Measurements from ENCODE around the gene GARS1.
"Not testable (repeated sequence)": the region's sequence is repeated elsewhere in the genome, so short reads cannot be mapped to it uniquely, and the experiment has no call there.

The GARS1 gene

GRCh38 chr7:30635798-30636197, 41.1 kb downstream of the GARS1 start:
- POLR2A ChIA-PET: no interaction called here
- no peak overlapping the region for H3K4me3 ChIP-seq (ENCODE audit: low read depth, low read length)
- TF ChIP-seq, protein P1, sequence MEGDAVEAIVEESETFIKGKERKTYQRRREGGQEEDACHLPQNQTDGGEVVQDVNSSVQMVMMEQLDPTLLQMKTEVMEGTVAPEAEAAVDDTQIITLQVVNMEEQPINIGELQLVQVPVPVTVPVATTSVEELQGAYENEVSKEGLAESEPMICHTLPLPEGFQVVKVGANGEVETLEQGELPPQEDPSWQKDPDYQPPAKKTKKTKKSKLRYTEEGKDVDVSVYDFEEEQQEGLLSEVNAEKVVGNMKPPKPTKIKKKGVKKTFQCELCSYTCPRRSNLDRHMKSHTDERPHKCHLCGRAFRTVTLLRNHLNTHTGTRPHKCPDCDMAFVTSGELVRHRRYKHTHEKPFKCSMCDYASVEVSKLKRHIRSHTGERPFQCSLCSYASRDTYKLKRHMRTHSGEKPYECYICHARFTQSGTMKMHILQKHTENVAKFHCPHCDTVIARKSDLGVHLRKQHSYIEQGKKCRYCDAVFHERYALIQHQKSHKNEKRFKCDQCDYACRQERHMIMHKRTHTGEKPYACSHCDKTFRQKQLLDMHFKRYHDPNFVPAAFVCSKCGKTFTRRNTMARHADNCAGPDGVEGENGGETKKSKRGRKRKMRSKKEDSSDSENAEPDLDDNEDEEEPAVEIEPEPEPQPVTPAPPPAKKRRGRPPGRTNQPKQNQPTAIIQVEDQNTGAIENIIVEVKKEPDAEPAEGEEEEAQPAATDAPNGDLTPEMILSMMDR (IDR thresholded peaks at IDR 0.05; ENCODE audit: insufficient read depth, low read length, missing control alignments): no peak
- no peak for DNase-seq (ENCODE audit: low read depth, low spot score)
- CTCF ChIA-PET: no interaction called here

DNA sequence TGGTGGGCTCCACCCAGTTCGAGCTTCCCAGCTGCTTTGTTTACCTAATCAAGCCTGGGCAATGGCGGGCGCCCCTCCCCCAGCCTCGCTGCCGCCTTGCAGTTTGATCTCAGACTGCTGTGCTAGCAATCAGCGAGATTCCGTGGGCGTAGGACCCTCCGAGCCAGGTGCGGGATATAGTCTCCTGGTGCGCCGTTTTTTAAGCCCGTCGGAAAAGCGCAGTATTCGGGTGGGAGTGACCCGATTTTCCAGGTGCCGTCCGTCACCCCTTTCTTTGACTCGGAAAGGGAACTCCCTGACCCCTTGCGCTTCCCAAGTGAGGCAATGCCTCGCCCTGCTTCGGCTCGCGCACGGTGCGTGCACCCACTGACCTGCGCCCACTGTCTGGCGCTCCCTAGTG, 47.6 kb downstream of the GARS1 start:
- CTCF ChIA-PET; H3K4me3 ChIP-seq (ENCODE audit: low read depth, low read length); POLR2A ChIA-PET; DNase-seq (ENCODE audit: low read depth, low spot score): not testable (repeated sequence)

GRCh38 chr7:30642789-30643188, 48.1 kb downstream of the GARS1 start:
- ChIA-PET CTCF (no interaction called here), POLR2A (no interaction called here)
- no peak overlapping the region for H3K4me3 ChIP-seq (ENCODE audit: low read depth, low read length)
- no peak for DNase-seq (ENCODE audit: low read depth, low spot score)
- TF ChIP-seq, protein P1 (IDR thresholded peaks at IDR 0.05; ENCODE audit: insufficient read depth, low read length, missing control alignments): no peak

DNA sequence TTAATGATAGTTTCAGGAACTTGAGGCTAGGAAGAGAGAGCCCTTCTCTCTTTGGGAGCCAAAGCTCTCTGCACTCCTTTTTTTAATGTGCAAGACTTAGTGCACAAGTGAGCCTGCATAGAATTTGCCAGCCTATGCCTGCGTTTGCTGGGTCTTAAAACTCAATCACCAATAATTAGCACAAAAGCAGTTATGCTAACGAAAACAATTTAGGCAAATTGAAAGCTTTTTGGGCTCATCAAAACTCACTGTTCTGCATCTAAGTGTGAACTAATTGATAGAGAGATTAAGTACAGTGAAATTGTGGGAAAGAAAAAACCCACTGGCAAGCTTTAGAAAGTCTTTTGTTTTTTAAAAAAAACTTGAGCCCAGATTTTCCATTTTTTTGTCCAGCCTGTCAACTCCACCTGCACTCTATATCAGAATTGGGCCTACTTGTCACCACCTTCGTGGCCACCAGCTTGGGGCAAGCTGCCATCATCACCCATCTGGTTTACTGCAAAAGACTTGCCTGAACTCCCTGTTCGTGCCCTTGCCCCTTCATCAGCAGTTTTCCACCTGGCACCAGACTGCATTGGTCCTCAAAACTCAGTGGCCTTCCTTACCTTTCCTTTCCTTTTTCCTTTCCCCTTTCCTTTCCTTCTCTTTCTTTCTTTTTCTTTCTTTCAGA, 49.7 kb downstream of the GARS1 start:
- ChIA-PET CTCF (interaction anchor here (0.8 to 1.2 kb wide), 3 partner anchors 9 to 95 kb away, joined by 3 read pairs; no protein-coding TSS in a partner anchor), POLR2A (no interaction called here)
- no peak overlapping the region for H3K4me3 ChIP-seq (ENCODE audit: low read depth, low read length)
- TF ChIP-seq, protein P1 (IDR thresholded peaks at IDR 0.05; ENCODE audit: insufficient read depth, low read length, missing control alignments): no peak
- DNase-seq (ENCODE audit: low read depth, low spot score): no peak

GRCh38 chr7:30645661-30646060, 51.0 kb downstream of the GARS1 start:
- no peak for DNase-seq (ENCODE audit: low read depth, low spot score)
- no peak overlapping the region for H3K4me3 ChIP-seq (ENCODE audit: low read depth, low read length)
- CTCF ChIA-PET: interaction anchor here (2.4 kb wide), 1 partner anchor 95 kb away, joined by 7 read pairs; no protein-coding TSS in a partner anchor
- POLR2A ChIA-PET: no interaction called here
- TF ChIP-seq, protein P1 (IDR thresholded peaks at IDR 0.05; ENCODE audit: insufficient read depth, low read length, missing control alignments): no peak

DNA sequence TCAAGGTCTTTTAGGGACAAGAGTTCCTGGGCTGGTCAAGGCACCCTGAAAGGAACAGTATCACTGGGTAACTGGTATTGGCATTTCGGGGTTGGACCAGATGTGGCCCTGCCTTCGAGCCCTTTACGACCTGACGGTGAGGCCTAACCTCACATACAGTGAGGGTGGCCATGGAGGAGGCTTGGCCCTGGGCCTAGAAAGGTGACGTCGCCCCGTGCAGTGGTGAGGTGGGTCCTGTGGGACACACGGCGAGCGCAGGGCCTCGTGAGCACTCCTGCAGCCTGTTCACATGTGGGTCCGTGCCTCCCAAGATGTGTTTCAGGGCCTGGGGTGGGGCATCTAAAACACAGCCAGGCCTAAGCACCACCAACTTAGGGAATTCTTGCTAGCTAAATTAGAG, 51.5 kb downstream of the GARS1 start:
- DNase-seq (ENCODE audit: low read depth, low spot score): no peak
- POLR2A ChIA-PET: no interaction called here
- H3K4me3 ChIP-seq (ENCODE audit: low read depth, low read length): no peak overlapping the region
- TF ChIP-seq, protein P1 (IDR thresholded peaks at IDR 0.05; ENCODE audit: insufficient read depth, low read length, missing control alignments): no peak
- CTCF ChIA-PET: interaction anchor here (2.4 kb wide), 1 partner anchor 94 kb away, joined by 7 read pairs; no protein-coding TSS in a partner anchor
